KOPT-K1 (cell line): ENCODE results near the gene IRF2BPL.

Source experiments
- H3K27ac ChIP-seq: fragments of 200-600 bp; sonication (generic); 2 replicates; pipeline ENCODE4 v1.5.1; 2016; ENCODE audit warnings: antibody characterized with exemption, mild to moderate bottlenecking, low read depth, low read length; ENCODE audit not compliant: poor library complexity, severe bottlenecking
- H3K36me3 ChIP-seq: fragments of 200-600 bp; sonication (generic); 2 replicates; pipeline ENCODE4 v1.5.1; 2017; ENCODE audit warnings: antibody characterized with exemption, mild to moderate bottlenecking, low read length, moderate library complexity; ENCODE audit not compliant: insufficient read depth
- H3K9me3 ChIP-seq: fragments of 200-600 bp; sonication (generic); 2 replicates; pipeline ENCODE4 v1.5.1; 2017; ENCODE audit warnings: antibody characterized with exemption, low read length, mild to moderate bottlenecking; ENCODE audit not compliant: insufficient read depth, poor library complexity, severe bottlenecking

The IRF2BPL gene

DNA sequence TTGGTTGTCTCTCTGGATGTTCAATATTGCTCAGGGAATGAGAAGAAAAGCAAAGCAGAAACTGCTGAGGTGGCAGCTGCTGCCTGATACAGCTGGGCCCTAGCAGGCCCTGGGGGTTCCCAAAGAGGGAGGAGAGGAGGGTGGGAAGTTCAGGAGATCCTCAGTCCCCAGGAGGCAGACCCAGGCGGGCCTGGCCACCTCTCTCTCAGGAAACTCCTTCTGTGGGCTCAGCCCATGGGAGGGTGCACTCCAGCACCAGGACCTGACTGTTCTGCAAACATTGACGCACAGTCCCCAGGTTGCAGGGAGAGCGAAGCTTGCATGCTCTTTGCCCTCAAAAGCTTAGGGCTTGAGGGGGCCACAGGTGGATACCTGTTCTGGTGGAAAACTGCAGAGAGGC, 29.6 kb downstream of the IRF2BPL start:
- Histone ChIP-seq H3K9me3 (no peaks in the 10 kb centered on the region), H3K36me3 (no peaks in the 10 kb centered on the region), H3K27ac (peak overlapping the region; percentile 77)

DNA sequence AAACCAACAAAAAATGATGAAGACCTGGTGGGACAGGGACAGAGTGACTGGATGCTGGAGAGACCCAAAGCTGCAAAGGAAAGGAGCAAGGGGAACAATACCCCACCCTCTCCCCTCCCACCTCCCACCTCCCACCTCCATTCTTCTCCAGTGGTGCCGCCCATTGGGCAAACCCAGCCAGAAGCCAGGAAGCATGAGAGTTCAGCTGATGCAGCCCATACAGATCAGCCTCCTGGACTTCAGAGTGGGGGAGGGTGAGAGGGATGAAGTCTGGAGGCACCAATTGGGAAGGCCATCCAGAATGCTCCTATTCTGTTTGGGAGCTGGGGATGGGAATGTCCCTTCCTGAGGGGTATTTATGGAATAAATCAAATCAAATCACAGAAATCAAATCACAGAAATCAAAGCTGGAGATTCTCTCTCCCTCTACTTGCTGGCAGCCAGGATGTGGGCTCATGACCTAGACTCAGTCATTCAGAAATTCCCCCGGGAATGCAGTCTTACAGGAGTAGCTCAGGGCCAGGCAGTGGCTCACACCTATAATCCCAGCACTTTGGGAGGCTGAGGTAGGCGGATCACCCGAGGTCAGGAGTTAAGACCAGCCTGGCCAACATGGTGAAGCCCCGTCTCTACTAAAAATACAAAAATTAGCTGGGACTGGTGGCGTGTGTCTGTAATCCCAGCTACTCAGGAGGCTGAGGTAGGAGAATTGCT, 31.1 kb downstream of the IRF2BPL start:
- Histone ChIP-seq H3K27ac (no peak overlapping the region), H3K36me3 (no peaks in the 10 kb centered on the region), H3K9me3 (no peaks in the 10 kb centered on the region)

DNA sequence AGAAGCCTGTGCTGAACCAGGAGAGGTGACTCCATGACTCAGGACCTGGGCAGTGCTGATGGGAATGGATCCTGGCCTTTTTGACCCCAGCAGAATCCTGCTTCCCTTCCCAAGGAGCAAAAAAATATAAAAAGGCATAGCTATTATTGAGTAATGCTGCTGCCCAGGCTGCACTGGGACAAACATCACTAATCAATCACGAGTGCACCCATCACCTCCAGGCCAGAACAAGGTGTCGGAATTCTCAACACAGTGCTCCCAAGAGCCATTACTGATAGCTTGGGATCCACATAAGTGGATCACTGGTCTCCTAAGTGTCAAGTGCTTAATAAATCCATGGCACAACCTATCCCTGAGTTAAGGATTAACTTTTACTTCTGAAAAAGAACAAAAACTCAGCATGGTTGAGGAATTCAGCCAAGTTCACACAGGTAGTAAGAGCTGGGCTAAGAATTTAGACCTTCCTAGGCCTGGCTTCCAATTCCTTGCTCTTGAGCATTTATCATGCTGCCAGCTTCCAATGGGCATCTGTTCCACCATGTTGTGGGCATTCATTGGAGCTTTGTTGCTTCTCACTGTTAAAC, 31.9 kb downstream of the IRF2BPL start:
- Histone ChIP-seq H3K9me3 (no peaks in the 10 kb centered on the region), H3K27ac (no peak overlapping the region), H3K36me3 (no peaks in the 10 kb centered on the region)

GRCh38 chr14:76995279-76996035, 33.1 kb downstream of the IRF2BPL start:
- H3K36me3 ChIP-seq, result no peaks in the 10 kb centered on the region
- no peaks in the 10 kb centered on the region for H3K9me3 ChIP-seq
- no peak overlapping the region for H3K27ac ChIP-seq

GRCh38 chr14:76993752-76994151, 34.8 kb downstream of the IRF2BPL start:
- no peaks in the 10 kb centered on the region for H3K36me3 ChIP-seq
- H3K9me3 ChIP-seq, result no peaks in the 10 kb centered on the region
- no peak overlapping the region for H3K27ac ChIP-seq

DNA sequence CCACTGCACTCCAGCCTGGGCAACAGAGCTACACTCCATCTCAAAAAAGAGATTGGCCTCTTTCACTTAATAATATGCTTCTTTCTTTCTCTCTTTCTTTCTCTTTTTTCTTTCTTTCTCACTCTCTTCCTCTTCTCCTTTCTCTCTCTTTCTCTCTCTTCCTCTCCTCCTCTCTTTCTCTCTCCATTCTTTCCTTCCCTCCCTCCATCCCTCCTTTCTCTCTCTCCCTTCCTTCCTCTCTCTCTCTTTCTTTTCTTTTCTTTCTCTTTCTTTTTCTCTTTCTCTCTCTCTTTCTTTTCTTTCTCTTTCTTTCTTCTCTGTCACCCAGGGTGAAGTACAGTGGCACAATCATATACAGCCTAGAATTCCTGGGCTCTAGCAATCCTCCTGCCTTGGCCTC, 38.4 kb downstream of the IRF2BPL start:
- H3K27ac ChIP-seq, result no peak overlapping the region
- no peaks in the 10 kb centered on the region for H3K36me3 ChIP-seq
- no peaks in the 10 kb centered on the region for H3K9me3 ChIP-seq

DNA sequence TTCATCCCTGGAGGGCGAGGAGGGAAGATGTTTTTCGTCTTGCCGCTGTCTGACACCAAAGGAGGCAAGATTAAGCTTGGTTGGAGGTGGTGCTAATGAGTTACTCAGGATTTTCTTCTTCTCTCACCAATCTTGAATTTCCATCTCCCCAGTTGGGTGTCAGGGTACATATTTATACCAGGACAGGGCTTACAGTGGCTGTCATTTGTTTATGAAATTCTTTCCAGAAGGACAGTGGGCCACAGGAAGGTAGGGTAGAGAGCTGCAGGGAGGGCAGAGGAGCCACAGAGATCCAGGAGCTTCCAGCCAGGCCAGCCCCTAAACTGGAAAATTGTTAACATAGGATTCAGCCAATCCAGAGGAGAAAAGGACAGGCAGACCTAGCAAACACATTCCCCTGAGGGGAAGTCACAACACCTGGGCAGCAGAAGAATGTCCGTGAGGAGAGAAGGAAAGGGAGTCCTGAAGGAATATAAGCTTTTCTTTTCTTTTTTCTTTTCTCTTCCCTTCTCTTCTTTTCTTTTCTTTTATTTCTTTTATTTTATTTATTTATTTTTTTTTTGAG, 40.5 kb downstream of the IRF2BPL start:
- no peaks in the 10 kb centered on the region for H3K36me3 ChIP-seq
- H3K27ac ChIP-seq, result no peak overlapping the region
- H3K9me3 ChIP-seq, result no peaks in the 10 kb centered on the region

DNA sequence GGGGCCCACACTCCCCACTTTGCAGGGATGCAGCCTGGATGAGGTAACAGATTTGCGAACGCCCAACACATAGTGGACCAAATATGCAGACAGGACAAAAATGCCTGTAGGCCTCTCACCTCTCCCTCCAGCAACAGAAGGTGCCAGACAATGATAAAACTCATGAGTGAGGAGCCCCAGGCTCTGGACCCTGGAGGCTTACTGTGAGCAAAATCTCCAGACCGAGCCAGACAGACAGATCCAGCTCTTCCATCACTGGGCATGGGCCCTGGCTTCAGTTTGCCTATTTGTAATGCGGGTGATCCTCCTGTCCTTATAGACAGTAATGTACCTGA, 42.3 kb downstream of the IRF2BPL start:
- Histone ChIP-seq H3K9me3 (peaks cover 9% of the 10 kb centered on the region), H3K27ac (no peak overlapping the region), H3K36me3 (no peaks in the 10 kb centered on the region)

GRCh38 chr14:76985540-76986230, 42.8 kb downstream of the IRF2BPL start:
- H3K36me3 ChIP-seq, result no peaks in the 10 kb centered on the region
- H3K27ac ChIP-seq, result no peak overlapping the region
- peaks cover 12% of the 10 kb centered on the region for H3K9me3 ChIP-seq

DNA sequence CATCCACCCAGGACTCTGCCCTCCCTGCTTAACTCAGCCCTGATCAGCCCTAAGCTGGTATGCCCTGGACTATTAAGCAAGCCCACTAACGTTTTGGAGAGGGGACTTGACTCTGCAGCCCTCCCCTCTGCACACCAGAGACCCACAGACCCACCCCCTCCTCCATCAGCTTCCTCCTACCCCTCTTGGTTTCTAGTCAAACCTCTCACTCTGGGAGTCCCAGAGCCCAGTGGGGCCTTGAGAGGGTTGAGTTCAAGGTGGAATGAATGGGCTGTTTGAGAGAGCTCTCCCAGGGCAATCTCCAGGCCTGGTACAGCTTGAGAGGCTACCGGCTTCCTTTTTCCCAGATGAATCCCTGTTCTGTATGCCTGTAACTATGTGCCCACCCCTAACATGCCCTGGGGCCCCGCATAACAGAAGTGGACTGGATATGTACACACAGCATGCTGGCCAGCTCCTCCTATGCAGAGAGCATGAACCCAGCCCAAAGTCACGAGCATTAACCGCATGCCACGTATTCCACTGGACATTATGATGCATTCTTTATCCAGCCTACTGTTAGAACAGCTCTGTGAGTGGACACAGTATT, 43.6 kb downstream of the IRF2BPL start:
- H3K27ac ChIP-seq, result no peak overlapping the region
- H3K36me3 ChIP-seq, result no peaks in the 10 kb centered on the region
- H3K9me3 ChIP-seq, result peaks cover 12% of the 10 kb centered on the region

DNA sequence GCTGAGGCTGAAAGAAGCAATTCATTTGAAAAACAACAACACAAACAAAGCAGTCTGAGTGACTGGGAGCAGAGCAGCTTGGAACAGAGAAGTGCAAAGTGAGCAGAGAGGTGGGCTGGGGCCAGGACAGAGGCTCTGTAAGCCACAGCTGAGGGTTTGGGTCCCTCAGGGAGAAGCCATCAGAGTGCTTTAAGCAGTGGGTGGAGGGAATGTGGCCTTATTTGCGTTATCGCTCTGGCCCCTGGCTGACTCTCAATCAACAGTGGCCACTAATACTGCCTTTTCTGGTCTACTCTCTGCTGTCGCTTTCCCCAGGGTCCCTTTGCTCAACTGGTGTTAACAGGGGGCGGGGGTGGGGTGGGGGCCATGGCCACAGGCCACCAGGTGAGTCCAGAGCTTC, 44.2 kb downstream of the IRF2BPL start:
- Histone ChIP-seq H3K9me3 (peaks cover 12% of the 10 kb centered on the region), H3K36me3 (no peaks in the 10 kb centered on the region), H3K27ac (no peak overlapping the region)

DNA sequence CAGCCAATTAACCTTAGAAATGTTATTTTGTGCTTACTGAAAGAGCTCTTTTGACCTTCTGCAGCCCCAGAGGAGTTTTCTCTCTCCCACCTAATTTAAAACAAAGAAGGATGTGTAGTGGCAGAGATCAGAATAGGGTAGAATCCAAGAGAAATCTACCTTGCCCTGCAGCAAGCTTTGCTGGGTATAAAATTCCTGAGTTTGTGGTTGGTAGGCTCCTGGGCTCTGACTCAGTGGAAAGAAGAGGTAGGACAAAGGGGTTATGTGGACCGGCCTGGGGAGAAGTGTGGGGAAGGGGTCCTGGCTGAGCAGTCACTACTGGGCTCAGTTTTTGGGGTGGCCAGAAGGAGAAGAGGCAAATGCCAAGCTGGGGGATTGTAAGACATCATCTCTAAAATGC, 46.8 kb downstream of the IRF2BPL start:
- Histone ChIP-seq H3K36me3 (no peaks in the 10 kb centered on the region), H3K9me3 (peaks cover 12% of the 10 kb centered on the region), H3K27ac (no peak overlapping the region)

- H3K27ac ChIP-seq, result peak overlapping the region; percentile 66
- no peaks in the 10 kb centered on the region for H3K36me3 ChIP-seq
- H3K9me3 ChIP-seq, result peaks cover 12% of the 10 kb centered on the region
Observed at GRCh38 chr14:76977793-76978720, 50.5 kb downstream of the IRF2BPL start.
